ENCODE results near the gene STK32A.
"Not testable (repeated sequence)": the region's sequence is repeated elsewhere in the genome, so short reads cannot be mapped to it uniquely, and the experiment has no call there.

STK32A gene

DNA sequence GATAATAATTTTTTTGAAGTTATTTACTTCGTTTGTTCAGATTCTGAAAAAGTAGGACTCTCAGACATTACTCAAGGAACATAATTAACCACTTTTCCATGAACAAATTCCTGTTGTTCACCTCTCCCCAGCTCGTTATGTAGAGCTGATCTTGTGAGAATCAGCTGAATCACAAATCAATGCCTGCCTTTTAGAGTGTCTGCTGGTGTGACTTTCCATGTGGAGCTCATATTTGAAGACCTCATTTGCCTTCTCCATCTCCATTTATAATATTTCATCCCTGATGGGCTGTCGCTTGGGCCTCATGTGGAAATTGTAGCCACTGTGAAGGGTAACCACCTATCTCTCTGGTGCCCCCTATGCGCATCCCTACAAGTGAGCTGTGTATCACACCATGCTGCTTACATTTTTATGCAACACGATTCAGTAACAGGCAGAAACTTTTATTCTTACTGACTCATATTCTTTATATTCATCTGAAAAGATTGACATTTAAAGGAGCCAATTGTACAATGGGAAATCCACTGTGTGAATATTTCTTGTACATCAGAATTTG is 111.3 kb downstream of the STK32A start:
- no peak for DNase-seq (ENCODE audit: low read depth)

GRCh38 chr5:147348046-147348445 is 113.2 kb downstream of the STK32A start:
- DNase-seq (ENCODE audit: low read depth): no peak

DNA sequence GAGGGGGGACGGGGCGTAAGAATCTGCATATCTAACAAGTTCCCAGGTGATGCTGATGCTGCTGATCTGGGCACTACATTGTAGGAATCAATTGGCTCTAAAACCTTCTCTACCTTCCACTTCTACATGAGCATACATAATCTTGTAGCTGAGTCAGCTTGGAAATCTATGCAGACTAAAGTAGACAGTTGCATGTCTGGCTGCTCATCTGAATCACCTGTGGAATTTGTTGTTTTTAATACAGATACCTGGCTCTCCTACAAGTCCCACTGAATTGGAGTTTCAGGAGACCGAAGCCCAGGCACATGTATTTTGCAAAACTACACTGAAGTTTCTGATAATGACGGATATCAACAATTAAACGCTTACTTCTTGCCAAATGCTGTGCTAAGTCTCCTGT is 113.6 kb downstream of the STK32A start:
- no peak for DNase-seq (ENCODE audit: low read depth)

DNA sequence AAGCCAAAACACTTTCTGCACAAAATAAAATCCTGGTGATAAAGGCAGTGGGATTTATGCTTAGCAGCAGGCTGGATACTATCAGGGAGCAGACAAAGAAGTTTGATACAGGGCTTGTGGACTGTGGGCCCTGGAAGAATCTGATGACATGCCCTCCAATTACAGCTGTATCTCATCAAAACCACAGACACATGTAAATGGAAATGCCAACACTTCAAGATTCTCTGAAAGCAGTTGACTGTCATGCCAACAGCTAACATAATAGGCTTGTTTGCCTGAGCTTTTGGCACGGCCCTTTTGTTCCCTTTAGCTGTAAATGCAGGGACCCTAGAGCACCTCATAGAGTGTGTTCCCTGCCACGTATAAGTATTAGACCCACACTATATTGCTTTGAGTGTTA is 114.4 kb downstream of the STK32A start:
- DNase-seq (ENCODE audit: low read depth): no peak

GRCh38 chr5:147359101-147359500 is 124.3 kb downstream of the STK32A start:
- no peak for DNase-seq (ENCODE audit: low read depth)

DNA sequence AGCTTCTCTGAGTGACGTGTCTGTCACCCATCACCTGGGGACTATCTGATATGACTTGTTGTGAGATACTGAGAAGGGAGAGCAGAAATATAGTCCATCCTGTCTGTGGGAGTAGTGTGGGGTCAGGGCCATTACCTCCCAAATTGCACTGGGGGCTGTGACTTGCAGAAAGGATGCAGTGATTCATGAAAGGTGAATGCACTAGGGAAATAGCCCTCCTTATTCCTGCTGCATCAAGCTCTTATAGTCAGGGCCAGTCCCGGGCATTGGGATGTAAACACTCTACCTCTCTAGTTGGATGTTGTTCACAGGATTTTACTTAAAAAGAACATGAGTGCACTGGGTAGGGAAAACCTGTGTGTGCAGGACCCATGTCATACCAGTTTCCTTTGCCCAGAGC is 124.8 kb downstream of the STK32A start:
- no peak for DNase-seq (ENCODE audit: low read depth)

DNA sequence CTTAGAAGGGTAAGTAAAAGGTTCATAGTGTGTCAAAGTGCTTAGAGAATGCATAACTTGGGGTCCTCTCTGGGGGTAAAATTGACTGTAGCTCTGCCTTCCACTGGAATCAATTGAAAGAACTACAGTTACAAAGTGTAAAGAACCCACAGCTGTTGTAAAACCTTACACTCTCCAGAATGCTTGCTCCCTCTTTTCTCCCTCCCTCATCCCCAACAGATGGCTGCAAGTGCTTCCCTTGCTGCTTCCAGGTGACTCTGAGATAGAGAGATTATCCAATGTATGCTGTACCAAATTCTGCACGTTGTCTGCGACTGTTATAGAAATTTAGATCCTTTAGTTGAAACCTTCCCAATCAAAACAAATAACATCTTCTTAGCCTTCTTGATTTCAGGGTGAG is 126.0 kb downstream of the STK32A start:
- DNase-seq (ENCODE audit: low read depth): no peak

DNA sequence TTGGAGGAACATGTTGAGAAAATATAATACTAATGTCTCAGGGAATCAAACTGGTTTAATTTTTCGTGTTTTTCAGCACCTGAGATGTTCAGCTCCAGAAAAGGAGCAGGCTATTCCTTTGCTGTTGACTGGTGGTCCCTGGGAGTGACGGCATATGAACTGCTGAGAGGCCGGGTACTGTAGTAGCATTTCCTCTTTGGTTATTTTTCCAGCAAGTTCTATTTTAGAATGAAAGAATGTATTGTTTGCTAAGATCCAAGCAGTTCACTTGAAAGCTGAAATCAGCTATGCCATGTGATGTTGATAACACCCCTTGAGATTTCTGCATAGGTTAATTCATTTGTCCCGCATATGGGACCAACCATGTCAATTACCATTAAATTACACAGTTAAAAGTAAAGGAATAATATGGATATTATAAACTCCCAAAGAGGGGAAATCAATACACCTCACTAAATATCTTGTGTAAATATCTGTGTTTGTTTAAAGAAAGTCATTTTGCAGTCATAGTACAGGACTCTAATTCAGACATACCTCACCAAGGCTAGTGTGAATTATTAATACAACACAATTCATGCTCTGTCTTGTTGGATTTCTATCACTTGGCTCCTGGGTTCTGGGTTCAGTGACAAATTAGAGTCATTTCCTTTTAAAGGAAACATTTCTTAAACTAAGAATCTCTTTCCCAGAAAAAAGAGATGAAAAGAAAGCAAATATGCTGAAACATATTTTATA is 126.8 kb downstream of the STK32A start:
- DNase-seq (ENCODE audit: low read depth): no peak

GRCh38 chr5:147367381-147367780 is 132.6 kb downstream of the STK32A start:
- DNase-seq (ENCODE audit: low read depth): not testable (repeated sequence)

- no peak for DNase-seq (ENCODE audit: low read depth)
Observed at GRCh38 chr5:147369742-147370374, 135.0 kb downstream of the STK32A start.

DNA sequence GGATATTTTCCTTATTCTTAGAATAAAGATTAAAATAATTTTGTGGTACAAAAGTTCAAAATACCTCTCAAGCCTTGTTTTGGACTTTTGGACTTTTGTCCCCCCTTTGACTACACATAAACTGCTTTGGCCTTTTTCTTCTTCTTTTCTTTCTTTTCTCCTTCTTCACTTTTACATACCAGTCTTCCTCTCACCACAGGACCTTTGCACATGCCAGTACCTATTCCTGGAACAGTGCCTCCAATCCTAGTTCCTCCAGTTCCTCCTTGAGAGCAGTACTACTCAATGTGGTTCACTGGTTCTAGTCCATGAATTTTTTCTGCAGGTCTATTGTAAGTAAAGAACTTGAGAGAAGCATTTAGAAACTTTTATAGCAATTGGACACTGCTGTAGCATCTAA is 136.5 kb downstream of the STK32A start:
- no peak for DNase-seq (ENCODE audit: low read depth)

DNA sequence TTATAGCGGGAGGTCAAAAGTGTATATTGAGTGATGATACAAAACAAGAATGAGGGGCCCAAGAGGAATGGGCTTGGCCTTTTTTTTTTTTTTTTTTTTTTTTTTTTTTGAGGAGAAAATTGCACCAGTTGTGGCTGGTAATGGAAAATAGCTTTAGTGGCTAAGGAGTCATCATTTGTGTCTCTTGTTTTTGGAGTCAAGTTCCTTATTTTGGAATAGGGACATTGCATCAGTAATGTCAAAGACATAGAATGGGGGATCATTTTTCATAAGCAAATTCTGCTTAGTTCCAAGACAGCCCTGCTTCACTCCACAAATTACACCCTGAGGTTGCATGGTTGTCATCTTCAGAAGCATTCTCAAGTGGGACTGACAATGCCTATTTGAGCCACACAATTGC is 137.4 kb downstream of the STK32A start:
- no peak for DNase-seq (ENCODE audit: low read depth)

DNA sequence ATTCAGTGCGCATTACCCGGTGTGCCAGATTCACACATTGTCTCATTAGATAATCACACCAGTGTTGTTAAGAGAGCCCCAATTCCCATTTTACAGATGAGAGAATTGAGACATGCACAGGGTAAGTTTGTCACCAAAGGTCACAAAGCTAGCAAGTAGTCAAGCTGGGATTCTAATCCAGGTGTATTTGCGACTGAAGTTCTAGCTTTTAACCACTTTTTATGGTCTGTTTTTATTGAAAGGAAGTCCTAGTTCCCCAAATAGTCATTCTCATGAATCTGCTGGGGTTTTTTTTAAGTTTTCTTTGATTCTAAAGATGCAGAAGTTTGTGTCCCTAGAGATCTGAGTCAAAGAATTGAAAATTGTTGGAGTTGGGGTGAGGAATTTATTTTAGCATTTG is 138.5 kb downstream of the STK32A start:
- DNase-seq (ENCODE audit: low read depth): no peak

DNA sequence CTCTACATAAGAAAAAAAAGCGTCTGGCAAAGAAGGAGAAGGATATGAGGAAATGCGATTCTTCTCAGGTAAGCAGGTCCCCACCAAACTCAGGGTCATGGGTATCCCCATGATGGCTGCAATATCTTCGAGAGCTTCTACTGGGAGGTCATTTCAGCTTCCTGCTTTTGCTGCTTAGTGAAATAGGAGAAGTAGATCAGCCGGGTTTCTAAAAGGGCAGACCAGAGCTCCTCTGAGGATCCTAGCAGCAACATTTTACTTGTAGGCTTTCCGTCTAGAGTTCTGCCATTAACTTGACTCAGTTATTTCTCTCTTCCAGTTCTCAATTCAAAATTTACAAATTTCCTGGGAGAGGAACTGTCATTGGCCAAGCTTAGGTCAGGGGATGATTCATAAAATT is 140.3 kb downstream of the STK32A start:
- DNase-seq (ENCODE audit: low read depth): no peak

- no peak for DNase-seq (ENCODE audit: low read depth)
Observed at GRCh38 chr5:147377682-147378081, 142.9 kb downstream of the STK32A start.

- no peak for DNase-seq (ENCODE audit: low read depth)
Observed at GRCh38 chr5:147381555-147381954, 146.7 kb downstream of the STK32A start.

GRCh38 chr5:147382776-147383175 is 147.9 kb downstream of the STK32A start:
- DNase-seq (ENCODE audit: low read depth): no peak

- no peak for DNase-seq (ENCODE audit: low read depth)
Observed at GRCh38 chr5:147384346-147385193, 149.7 kb downstream of the STK32A start.

GRCh38 chr5:147387109-147387508 is 152.3 kb downstream of the STK32A start:
- DNase-seq (ENCODE audit: low read depth): no peak

GRCh38 chr5:147388184-147389108 is 153.6 kb downstream of the STK32A start:
- no peak for DNase-seq (ENCODE audit: low read depth)

DNA sequence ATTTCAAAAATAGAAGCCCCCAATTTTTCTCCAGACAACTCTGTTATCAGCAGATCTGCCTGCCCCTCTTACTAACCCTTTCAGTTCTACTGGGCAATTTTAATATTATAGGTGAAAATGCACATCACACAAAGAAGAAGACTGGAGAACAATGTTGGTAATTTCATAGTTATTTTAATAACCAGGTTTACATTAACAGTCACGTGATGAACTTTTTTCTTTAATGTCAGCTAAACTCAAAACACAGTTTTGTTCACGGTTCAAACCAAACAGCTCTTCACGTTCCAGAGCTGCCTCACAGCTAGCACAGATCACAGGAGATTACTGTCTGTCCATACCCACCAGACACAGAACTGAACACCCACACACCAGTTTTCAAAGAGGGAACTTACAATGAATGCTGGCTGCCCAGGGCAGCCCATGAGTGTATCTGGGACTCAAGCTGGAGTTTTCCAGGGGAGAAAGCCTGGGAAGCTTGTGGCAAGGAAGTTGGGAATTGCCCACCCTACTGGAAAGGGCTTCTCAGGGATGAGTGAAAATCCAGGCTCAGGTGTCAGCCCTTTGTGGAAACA is 155.9 kb downstream of the STK32A start:
- no peak for DNase-seq (ENCODE audit: low read depth)

Measured in GM04503 (cell line).